HUDEP-2 (cell line): ENCODE data around the gene ZHX3.

Source experiments
- DNase-seq, 76 experiments: peaks; one replicate each; lab custom pipeline; 2025; ENCODE audit not compliant: unreplicated experiment in 76 of 76; lab: John Stamatoyannopoulos, UW

The ZHX3 gene

GRCh38 chr20:41300886-41301285 lies 16.6 kb downstream of the ZHX3 start:
- DNase-seq, result no peak

- no peak for DNase-seq
These were observed 17.1 kb downstream of the ZHX3 start for GRCh38 chr20:41300383-41300782.

- no peak for DNase-seq
These were observed 17.6 kb downstream of the ZHX3 start for GRCh38 chr20:41299899-41300298.

GRCh38 chr20:41293269-41294037 lies 24.1 kb downstream of the ZHX3 start:
- DNase-seq, result no peak

GRCh38 chr20:41290804-41291389 lies 26.6 kb downstream of the ZHX3 start:
- DNase-seq, result no peak

- DNase-seq, result no peak
These were observed 30.2 kb downstream of the ZHX3 start for GRCh38 chr20:41287327-41287726.

- no peak for DNase-seq
These were observed 31.2 kb downstream of the ZHX3 start for GRCh38 chr20:41286240-41286851.

GRCh38 chr20:41279546-41280225 lies 37.8 kb downstream of the ZHX3 start:
- DNase-seq, result no peak

- no peak for DNase-seq
These were observed 38.6 kb downstream of the ZHX3 start for GRCh38 chr20:41278936-41279335.

GRCh38 chr20:41277049-41277448 lies 40.5 kb downstream of the ZHX3 start:
- DNase-seq, result no peak

- DNase-seq, result no peak
These were observed 41.2 kb downstream of the ZHX3 start for GRCh38 chr20:41276317-41276751.

GRCh38 chr20:41275301-41275731 lies 42.2 kb downstream of the ZHX3 start:
- no peak for DNase-seq

GRCh38 chr20:41274152-41274551 lies 43.4 kb downstream of the ZHX3 start:
- peak in 1 of 76 experiments; percentile 7 for DNase-seq

- DNase-seq, result no peak
These were observed 44.1 kb downstream of the ZHX3 start for GRCh38 chr20:41273445-41273844.

GRCh38 chr20:41272339-41272738 lies 45.2 kb downstream of the ZHX3 start:
- DNase-seq, result no peak

- DNase-seq, result no peak
These were observed 48.4 kb downstream of the ZHX3 start for GRCh38 chr20:41268917-41269652.

GRCh38 chr20:41268402-41268801 lies 49.1 kb downstream of the ZHX3 start:
- DNase-seq, result no peak

GRCh38 chr20:41265938-41266337 lies 51.6 kb downstream of the ZHX3 start:
- DNase-seq, result no peak

GRCh38 chr20:41264819-41265218 lies 52.7 kb downstream of the ZHX3 start:
- DNase-seq, result no peak
